HEK293 (cell line): Measurements from ENCODE around the gene OR8B4.
"Not testable (repeated sequence)": the region's sequence is repeated elsewhere in the genome, so short reads cannot be mapped to it uniquely, and the experiment has no call there.

Experiments
- BCL11B ChIP-seq: fragments of 450-650 bp; formaldehyde crosslinking; IDR thresholded peaks from 2 replicates; pipeline ENCODE4 v1.5.1; 2016; ENCODE audit warnings: low read depth, missing biosample characterization, missing genetic modification characterization
- KLF16 ChIP-seq: fragments of 450-650 bp; formaldehyde crosslinking; IDR thresholded peaks from 2 replicates; pipeline ENCODE4 v1.5.1; 2017; ENCODE audit warnings: missing biosample characterization, missing genetic modification characterization
- KLF9 ChIP-seq: fragments of 450-650 bp; formaldehyde crosslinking; IDR thresholded peaks from 2 replicates; pipeline ENCODE4 v1.5.1; 2016; ENCODE audit warnings: missing biosample characterization, missing genetic modification characterization, low read depth
- SP2 ChIP-seq: fragments of 450-650 bp; formaldehyde crosslinking; IDR thresholded peaks from 2 replicates; pipeline ENCODE4 v1.5.1; 2016; ENCODE audit warnings: missing biosample characterization, missing genetic modification characterization
- TCF7L2 ChIP-seq: IDR thresholded peaks from 2 replicates; pipeline ENCODE4 v1.6.1; 2011; ENCODE audit warnings: low read depth, mild to moderate bottlenecking, inconsistent platforms, low read length, moderate library complexity, borderline replicate concordance
- ZBTB17 ChIP-seq: fragments of 450-650 bp; formaldehyde crosslinking; IDR thresholded peaks from 2 replicates; pipeline ENCODE4 v1.5.1; 2016; ENCODE audit warnings: missing biosample characterization, missing genetic modification characterization
- ZNF335 ChIP-seq: fragments of 450-650 bp; formaldehyde crosslinking; conservative IDR thresholded peaks from 2 replicates; pipeline ENCODE4 v1.5.1; 2016; ENCODE audit warnings: missing biosample characterization, missing genetic modification characterization
- ZNF776 ChIP-seq: fragments of 450-650 bp; formaldehyde crosslinking; IDR thresholded peaks from 2 replicates; pipeline ENCODE4 v1.5.0; 2017; ENCODE audit warnings: missing biosample characterization, missing genetic modification characterization, borderline replicate concordance
- ZNF830 ChIP-seq: fragments of 450-650 bp; IDR thresholded peaks from 2 replicates; pipeline ENCODE4 v1.5.0; 2018; ENCODE audit warnings: missing biosample characterization, missing genetic modification characterization, low read depth, mild to moderate bottlenecking, moderate library complexity
- TF ChIP-seq, protein P1 (sequence below): fragments of 450-650 bp; formaldehyde crosslinking; IDR thresholded peaks from 2 replicates; pipeline ENCODE4 v1.5.1; 2016; ENCODE audit warnings: missing biosample characterization, missing genetic modification characterization

DNA sequence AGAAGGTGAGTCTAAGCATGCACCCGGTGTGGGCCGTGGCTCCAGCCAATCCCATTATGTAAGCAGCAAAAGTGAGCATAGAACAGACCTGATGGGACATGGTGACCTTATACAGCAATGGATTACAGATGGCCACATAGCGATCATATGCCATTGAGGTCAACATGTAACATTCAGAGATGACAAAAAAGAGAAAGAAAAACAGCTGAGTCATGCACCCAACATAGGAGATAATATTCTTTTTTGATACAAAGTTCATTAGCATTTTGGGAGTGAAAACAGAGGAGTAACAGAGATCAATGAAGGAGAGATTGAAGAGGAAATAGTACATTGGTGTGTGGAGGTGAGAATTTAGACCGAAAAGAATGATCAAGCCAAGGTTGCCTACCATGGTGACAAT is 27.8 kb downstream of the OR8B4 start:
- TF ChIP-seq ZNF830; KLF16; KLF9 (tag by site-specific recombination); ZBTB17 (tag by site-specific recombination); ZNF776 (tag by site-specific recombination); SP2 (tag by site-specific recombination); BCL11B (tag by site-specific recombination); TCF7L2; ZNF335: not testable (repeated sequence)
- TF ChIP-seq, protein P1, sequence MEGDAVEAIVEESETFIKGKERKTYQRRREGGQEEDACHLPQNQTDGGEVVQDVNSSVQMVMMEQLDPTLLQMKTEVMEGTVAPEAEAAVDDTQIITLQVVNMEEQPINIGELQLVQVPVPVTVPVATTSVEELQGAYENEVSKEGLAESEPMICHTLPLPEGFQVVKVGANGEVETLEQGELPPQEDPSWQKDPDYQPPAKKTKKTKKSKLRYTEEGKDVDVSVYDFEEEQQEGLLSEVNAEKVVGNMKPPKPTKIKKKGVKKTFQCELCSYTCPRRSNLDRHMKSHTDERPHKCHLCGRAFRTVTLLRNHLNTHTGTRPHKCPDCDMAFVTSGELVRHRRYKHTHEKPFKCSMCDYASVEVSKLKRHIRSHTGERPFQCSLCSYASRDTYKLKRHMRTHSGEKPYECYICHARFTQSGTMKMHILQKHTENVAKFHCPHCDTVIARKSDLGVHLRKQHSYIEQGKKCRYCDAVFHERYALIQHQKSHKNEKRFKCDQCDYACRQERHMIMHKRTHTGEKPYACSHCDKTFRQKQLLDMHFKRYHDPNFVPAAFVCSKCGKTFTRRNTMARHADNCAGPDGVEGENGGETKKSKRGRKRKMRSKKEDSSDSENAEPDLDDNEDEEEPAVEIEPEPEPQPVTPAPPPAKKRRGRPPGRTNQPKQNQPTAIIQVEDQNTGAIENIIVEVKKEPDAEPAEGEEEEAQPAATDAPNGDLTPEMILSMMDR (tag by site-specific recombination), result not testable (repeated sequence)
